Stimulated activated naive CD8-positive, alpha-beta T cell treated with anti-CD3 and anti-CD28 coated beads, Interleukin-15, Interleukin-2, amounts not matched to agents 100 U/mL and 50 U/mL, for 24 hours (primary cell): ENCODE measurements around the gene SLC35A3.

Source experiments
- ATAC-seq: fragments of 150-1000 bp; cut with Tn5 transposase; one replicate; pipeline ENCODE4 v1.10.0; 2021
- DNase-seq: peaks from one replicate; pipeline ENCODE4 v3.0.0; 2021

The SLC35A3 gene

GRCh38 chr1:100077531-100077930, 107.7 kb downstream of the SLC35A3 start:
- DNase-seq, result no peak
- no peak for ATAC-seq

GRCh38 chr1:100080331-100080730, 110.5 kb downstream of the SLC35A3 start:
- no peak for ATAC-seq
- no peak for DNase-seq
